Left kidney (tissue), 2 donors: Measurements from ENCODE around the gene RAB22A. TPM values are rescaled to one million over a fixed set of nuclear protein-coding genes. Genes with fewer than 3 reads are reported as not detected.
"Not testable (repeated sequence)": the region's sequence is repeated elsewhere in the genome, so short reads cannot be mapped to it uniquely, and the experiment has no call there.

ENCODE experiments used
- DNase-seq: peaks from one replicate; pipeline ENCODE4 v3.0.0-alpha.2; 2013
- polyA plus RNA-seq: library from polyadenylated mRNA; unstranded; fragments of 120-200 nt; gene quantifications from one replicate; pipeline ENCODE4 v1.2.1, GENCODE V29; 2013; ENCODE audit not compliant: insufficient read length

RAB22A gene
- polyA plus RNA-seq, 1 donor = 24.2 TPM

- not testable (repeated sequence) for DNase-seq
Measured at GRCh38 chr20:58414216-58414615, 104.7 kb downstream of the RAB22A start.

- DNase-seq = not testable (repeated sequence)
Measured at GRCh38 chr20:58414786-58415185, 105.3 kb downstream of the RAB22A start.

DNA sequence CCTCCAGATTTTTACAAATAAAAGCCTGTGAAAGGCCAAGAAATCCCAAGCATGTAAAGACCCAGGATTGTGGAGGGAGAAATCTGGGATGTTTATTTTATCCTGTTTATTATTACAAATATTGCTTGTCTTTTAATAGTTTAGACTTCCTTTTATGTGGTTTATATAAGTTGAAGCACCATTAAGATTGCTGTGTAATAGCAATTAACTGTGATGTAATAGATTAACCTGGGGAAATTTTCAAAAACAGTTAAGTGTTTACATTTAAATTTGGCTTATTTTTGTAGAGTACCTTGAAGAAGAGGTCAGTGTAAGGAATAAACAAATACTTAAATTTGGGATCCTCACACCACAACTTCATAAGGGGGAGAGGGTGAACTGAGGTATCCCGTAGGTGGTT lies 106.5 kb downstream of the RAB22A start:
- no peak for DNase-seq

DNA sequence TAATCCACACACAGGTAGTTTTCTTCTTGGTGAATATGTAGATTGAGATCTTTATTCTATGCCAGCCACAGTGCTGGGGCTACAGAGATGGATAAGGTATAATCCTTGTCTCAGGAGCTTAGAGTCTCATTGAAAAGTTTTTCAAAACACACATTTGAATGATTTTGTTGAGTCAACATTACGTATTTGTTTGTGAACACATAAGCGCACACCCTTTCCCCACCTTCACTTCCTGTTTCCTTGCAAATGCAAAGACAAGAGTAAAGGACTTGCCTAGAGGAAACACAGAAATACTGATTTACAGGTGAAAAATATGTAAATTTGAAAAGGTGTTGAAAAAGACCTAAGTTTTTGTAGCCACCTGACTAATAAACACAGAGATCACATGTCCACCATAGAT lies 107.3 kb downstream of the RAB22A start:
- no peak for DNase-seq

Other genes starting within 250 kb of the RAB22A start
- gene ANKRD60, start 81.1 kb upstream of the RAB22A start, polyA plus RNA-seq = not detected
- gene VAPB, start 79.5 kb downstream of the RAB22A start, polyA plus RNA-seq = 57.3 TPM
- 13.7 TPM for gene APCDD1L, start 205.7 kb downstream of the RAB22A start, polyA plus RNA-seq